MCF 10A (cell line): ENCODE measurements around the gene PROSER2. TPM values are rescaled to one million over a fixed set of nuclear protein-coding genes. Genes with fewer than 3 reads are reported as not detected.

Experiments used
- BruUV-seq: library from RNA; stranded (reverse); fragments of 400-500 nt; replicated peaks from 2 replicates; lab custom pipeline; 2021; lab: Mats Ljungman, UMichigan
- CTCF ChIA-PET: fragments of 300-600 bp; sonication (Branson Sonifier 250); formaldehyde crosslinking; extraction: SDS; loops from one replicate; lab custom pipeline; 2021; ENCODE audit warnings: antibody characterized with exemption, inconsistent platforms; lab: Yijun Ruan, JAX
- POLR2A ChIA-PET: fragments of 300-600, 350-650 bp; sonication (Branson Sonifier 250); formaldehyde crosslinking; extraction: SDS; loops from one replicate; lab custom pipeline; 2020; ENCODE audit warnings: antibody characterized with exemption, inconsistent platforms; lab: Yijun Ruan, JAX
- DNase-seq: peaks from one replicate; pipeline ENCODE4 v3.0.0-alpha.2; 2018; ENCODE audit not compliant: unreplicated experiment
- H3K27ac Mint-ChIP-seq: one replicate; pipeline ENCODE4 v1.8.0; 2022; ENCODE audit warnings: mild to moderate bottlenecking, low read depth, mixed read lengths; ENCODE audit not compliant: unreplicated experiment
- H3K27me3 Mint-ChIP-seq: one replicate; pipeline ENCODE4 v1.8.0; 2022; ENCODE audit warnings: mixed read lengths; ENCODE audit not compliant: insufficient read depth, unreplicated experiment
- H3K36me3 Mint-ChIP-seq: one replicate; pipeline ENCODE4 v1.8.0; 2022; ENCODE audit warnings: mild to moderate bottlenecking, moderate library complexity, mixed read lengths; ENCODE audit not compliant: insufficient read depth, unreplicated experiment
- H3K4me1 Mint-ChIP-seq: one replicate; pipeline ENCODE4 v1.8.0; 2022; ENCODE audit warnings: mixed read lengths; ENCODE audit not compliant: insufficient read depth, unreplicated experiment
- H3K4me3 Mint-ChIP-seq: one replicate; pipeline ENCODE4 v1.8.0; 2022; ENCODE audit warnings: mild to moderate bottlenecking, moderate library complexity, mixed read lengths; ENCODE audit not compliant: unreplicated experiment
- H3K9me3 Mint-ChIP-seq: one replicate; pipeline ENCODE4 v1.8.0; 2022; ENCODE audit warnings: mixed read lengths; ENCODE audit not compliant: unreplicated experiment
- intact Hi-C: fragments of 100-400 bp; cut with micrococcal nuclease; formaldehyde crosslinking; loops from 2 replicates; pipeline ENCODE4 v1.14.1; 2022
- total RNA-seq: library from RNA; stranded (reverse); gene quantifications from 2 replicates; pipeline ENCODE4 v1.2.3, GENCODE V29; 2022
- TF ChIP-seq, protein P1 (sequence below): fragments of 200-600 bp; IDR thresholded peaks from one replicate; pipeline ENCODE4 v1.8.0; 2022; ENCODE audit warnings: antibody characterized with exemption, mild to moderate bottlenecking; ENCODE audit not compliant: unreplicated experiment

The PROSER2 gene
- total RNA-seq, 1 experiment from 2014 or later = 58.0 TPM

DNA sequence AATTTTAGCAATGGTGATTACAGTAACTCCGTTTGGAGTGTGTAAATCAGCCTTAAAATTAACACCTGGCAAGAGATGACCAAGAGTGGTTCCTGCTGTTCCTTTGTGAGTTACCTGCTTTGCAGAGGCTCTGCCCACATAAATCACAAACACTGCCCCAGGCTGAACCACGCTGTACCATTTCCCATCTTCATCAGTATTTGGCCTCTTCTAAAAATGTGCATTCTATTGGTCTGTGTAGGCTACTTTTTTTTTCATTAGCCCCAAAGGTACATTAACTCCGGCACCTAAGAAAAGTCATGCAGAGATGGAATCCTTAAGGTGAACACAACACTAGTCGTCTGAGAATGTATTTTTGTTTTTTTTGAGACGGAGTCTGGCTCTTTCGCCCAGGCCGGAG, 96.1 kb downstream of the PROSER2 start:
- intact Hi-C loops = no loop called here
- TF ChIP-seq, protein P1, sequence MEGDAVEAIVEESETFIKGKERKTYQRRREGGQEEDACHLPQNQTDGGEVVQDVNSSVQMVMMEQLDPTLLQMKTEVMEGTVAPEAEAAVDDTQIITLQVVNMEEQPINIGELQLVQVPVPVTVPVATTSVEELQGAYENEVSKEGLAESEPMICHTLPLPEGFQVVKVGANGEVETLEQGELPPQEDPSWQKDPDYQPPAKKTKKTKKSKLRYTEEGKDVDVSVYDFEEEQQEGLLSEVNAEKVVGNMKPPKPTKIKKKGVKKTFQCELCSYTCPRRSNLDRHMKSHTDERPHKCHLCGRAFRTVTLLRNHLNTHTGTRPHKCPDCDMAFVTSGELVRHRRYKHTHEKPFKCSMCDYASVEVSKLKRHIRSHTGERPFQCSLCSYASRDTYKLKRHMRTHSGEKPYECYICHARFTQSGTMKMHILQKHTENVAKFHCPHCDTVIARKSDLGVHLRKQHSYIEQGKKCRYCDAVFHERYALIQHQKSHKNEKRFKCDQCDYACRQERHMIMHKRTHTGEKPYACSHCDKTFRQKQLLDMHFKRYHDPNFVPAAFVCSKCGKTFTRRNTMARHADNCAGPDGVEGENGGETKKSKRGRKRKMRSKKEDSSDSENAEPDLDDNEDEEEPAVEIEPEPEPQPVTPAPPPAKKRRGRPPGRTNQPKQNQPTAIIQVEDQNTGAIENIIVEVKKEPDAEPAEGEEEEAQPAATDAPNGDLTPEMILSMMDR = no peak
- POLR2A ChIA-PET = interaction anchor here (0.6 to 1.3 kb wide), 3 partner anchors 12 to 790 kb away, joined by 3 read pairs; no protein-coding TSS in a partner anchor
- H3K4me3 Mint-ChIP-seq = no peak overlapping the region
- H3K27me3 Mint-ChIP-seq = no peaks in the 10 kb centered on the region
- peaks cover 50% of the 10 kb centered on the region for H3K36me3 Mint-ChIP-seq
- DNase-seq = no peak
- no TSS peak for BruUV-seq
- CTCF ChIA-PET = interaction anchor here (0.9 to 1.5 kb wide), 2 partner anchors 38 to 126 kb away, joined by 3 to 5 read pairs; no protein-coding TSS in a partner anchor
- H3K27ac Mint-ChIP-seq = no peak overlapping the region
- no peaks in the 10 kb centered on the region for H3K9me3 Mint-ChIP-seq
- peaks cover 5% of the 10 kb centered on the region for H3K4me1 Mint-ChIP-seq

Other genes starting within 250 kb of the PROSER2 start
- 19.0 and 19.2 TPM in 2 replicates for gene USP6NL, start 211.7 kb upstream of the PROSER2 start, total RNA-seq
- 21.7 and 25.5 TPM in 2 replicates for gene ECHDC3, start 81.0 kb upstream of the PROSER2 start, total RNA-seq
- gene UPF2, start 219.5 kb downstream of the PROSER2 start, total RNA-seq = 24.3 and 24.7 TPM in 2 replicates
- 16.0 and 17.3 TPM in 2 replicates for gene DHTKD1, start 245.6 kb downstream of the PROSER2 start, total RNA-seq